ENCODE measurements around the gene UBE3C. TPM values are rescaled to one million over a fixed set of nuclear protein-coding genes. Genes with fewer than 3 reads are reported as not detected.
"Not testable (repeated sequence)": the region's sequence is repeated elsewhere in the genome, so short reads cannot be mapped to it uniquely, and the experiment has no call there.

UBE3C gene
- total RNA-seq, 1 donor from 2014 or later = 95.4 TPM

DNA sequence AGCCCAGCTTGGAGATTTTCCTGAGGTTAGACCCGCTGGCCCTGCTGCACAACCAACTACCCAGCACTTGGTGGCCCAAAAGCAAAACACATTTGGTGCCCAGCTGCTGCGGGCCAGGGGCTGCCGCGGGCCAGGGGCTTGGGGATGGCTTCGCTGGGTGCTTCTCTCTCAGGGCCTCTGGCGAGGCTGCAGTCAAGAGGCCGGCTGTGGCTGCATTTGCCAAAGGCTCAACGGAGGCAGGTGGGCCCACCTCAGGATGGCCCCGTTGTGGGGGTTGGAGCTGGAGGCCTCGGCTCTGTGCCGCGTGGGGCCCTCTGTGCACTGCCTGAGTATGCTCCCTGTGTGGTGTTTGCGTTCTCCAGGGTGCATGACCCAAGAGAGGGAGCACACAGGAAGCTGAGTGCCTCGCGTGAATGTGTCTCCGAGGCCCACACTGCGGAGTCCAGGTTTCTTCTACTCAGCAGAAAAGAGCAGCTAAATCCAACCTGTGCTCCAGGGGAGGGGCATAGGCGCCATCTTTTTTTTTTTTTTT is 17.5 kb upstream of the UBE3C start:
- DNase-seq = no peak
- Mint-ChIP-seq H3K4me3 (no peak overlapping the region), H3K27me3 (no peaks in the 10 kb centered on the region), H3K36me3 (ENCODE audit: low read depth) (no peaks in the 10 kb centered on the region), H3K4me1 (no peaks in the 10 kb centered on the region), H3K27ac (no peak overlapping the region), H3K9me3 (no peaks in the 10 kb centered on the region)
- intact Hi-C loops (cut with micrococcal nuclease) = no loop called here

DNA sequence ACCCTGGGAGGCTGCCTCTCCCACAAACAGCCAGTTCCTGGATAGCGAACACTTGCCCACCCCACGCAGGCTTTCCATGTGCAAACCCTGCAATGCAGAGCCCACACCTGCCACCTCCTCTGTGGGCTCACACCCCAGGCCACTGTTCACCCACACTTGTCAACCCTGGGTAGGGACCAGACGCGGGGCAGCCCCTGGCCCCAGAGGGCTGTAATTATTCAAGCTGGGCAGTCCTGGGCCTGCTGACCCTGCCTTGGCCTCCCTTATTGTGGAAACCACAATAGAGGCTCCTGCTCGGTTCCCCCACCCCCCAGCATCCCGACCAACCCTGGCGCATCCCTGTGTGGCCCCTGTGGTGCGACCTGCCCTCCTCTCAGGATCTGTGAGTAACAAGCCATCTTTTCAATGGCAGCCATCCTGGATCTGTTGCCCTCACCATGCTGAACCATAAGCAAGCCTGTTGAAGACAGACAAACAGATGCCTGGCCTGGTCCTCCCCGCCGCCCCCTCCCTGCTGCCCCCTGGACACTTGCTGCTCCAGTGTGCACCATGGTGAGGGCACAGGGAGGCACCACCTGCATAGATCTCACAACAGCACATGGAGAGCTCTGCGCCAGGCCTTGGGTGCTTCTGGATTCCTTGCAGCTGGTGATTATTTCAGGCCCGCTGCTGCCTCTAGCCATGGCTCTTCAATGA is 15.8 kb upstream of the UBE3C start:
- Mint-ChIP-seq H3K9me3 (no peaks in the 10 kb centered on the region), H3K27me3 (no peaks in the 10 kb centered on the region), H3K36me3 (ENCODE audit: low read depth) (no peaks in the 10 kb centered on the region), H3K27ac (no peak overlapping the region), H3K4me3 (no peak overlapping the region), H3K4me1 (no peaks in the 10 kb centered on the region)
- intact Hi-C loops (cut with micrococcal nuclease) = no loop called here
- no peak for DNase-seq

DNA sequence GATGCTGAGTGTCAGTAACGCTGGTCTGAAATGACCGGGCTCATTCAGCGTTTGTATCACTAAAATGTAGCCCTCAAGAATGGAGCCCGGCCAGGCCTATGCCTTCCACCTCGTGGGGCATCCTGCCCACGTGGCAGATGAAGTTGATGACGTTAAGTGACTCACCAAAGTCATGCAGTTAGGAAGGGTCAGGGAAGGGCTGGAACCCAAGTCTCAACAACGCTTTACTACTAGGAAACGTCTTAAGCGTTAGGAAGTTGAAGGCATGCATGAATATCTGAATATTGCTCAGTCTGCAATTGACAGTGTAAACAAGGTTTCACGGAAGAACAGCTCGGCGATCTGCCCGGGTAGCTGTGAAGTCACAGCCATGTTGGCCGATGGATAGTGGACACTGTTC is 14.0 kb upstream of the UBE3C start:
- Mint-ChIP-seq H3K4me1 (no peaks in the 10 kb centered on the region), H3K27me3 (no peaks in the 10 kb centered on the region), H3K27ac (no peak overlapping the region), H3K9me3 (no peaks in the 10 kb centered on the region), H3K36me3 (ENCODE audit: low read depth) (no peaks in the 10 kb centered on the region), H3K4me3 (no peak overlapping the region)
- DNase-seq = no peak
- intact Hi-C loops (cut with micrococcal nuclease) = no loop called here

DNA sequence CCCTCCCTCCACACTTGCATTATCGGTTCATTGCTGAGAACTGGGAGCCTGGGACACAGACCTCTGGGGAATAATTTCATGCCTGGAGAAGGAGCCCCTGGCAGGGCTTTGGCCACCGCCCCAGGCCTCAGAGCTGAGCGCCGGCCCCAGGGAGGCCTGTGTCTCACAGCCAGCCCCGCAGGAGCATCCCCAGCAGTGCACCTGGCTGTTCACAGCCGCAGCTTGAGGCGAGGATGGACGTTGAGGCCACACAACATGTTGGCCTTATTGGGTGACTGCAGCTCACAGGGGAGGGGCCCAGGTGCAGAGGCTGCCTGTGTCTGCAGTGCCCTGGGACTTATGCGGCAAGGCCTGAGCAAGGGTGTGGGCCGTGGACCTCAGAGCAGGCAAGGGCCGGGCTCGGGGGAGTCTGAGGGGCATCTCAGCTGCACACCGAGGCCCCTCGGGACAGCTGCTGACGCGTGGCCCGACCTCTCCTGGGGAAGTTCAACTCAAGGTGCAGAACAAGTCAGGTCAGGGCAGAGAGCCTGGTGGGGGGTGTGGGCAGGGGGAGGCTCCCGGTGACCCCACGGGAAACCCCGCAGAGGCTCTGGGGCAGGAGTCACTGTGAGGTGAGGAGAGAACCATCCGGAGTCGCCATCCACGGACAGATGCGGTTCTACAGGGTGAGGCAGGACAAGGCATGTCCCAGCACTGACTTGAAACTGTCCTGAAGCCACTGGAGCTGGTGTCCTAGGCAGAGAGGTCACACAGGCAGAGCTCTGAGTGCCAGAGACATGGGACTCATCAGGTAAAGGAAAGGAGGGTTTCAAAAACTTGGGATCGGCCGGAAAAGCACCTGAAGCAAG is 13.1 kb upstream of the UBE3C start:
- Mint-ChIP-seq H3K36me3 (ENCODE audit: low read depth) (no peaks in the 10 kb centered on the region), H3K27me3 (peaks cover 5% of the 10 kb centered on the region), H3K9me3 (no peaks in the 10 kb centered on the region), H3K27ac (no peak overlapping the region), H3K4me1 (no peaks in the 10 kb centered on the region), H3K4me3 (no peak overlapping the region)
- no peak for DNase-seq
- intact Hi-C loops (cut with micrococcal nuclease) = no loop called here

GRCh38 chr7:157126921-157127320 is 11.8 kb upstream of the UBE3C start:
- DNase-seq = no peak
- Mint-ChIP-seq H3K4me1 (no peaks in the 10 kb centered on the region), H3K4me3 (no peak overlapping the region), H3K27ac (no peak overlapping the region), H3K27me3 (peaks cover 8% of the 10 kb centered on the region), H3K36me3 (ENCODE audit: low read depth) (no peaks in the 10 kb centered on the region), H3K9me3 (no peaks in the 10 kb centered on the region)
- intact Hi-C loops (cut with micrococcal nuclease) = no loop called here

GRCh38 chr7:157129200-157129599 is 9.5 kb upstream of the UBE3C start:
- intact Hi-C loops (cut with micrococcal nuclease) = no loop called here
- no peak overlapping the region for H3K4me3 Mint-ChIP-seq
- DNase-seq = no peak
- H3K27ac Mint-ChIP-seq = no peak overlapping the region
- H3K27me3 Mint-ChIP-seq = peaks cover 11% of the 10 kb centered on the region
- H3K9me3 Mint-ChIP-seq = no peaks in the 10 kb centered on the region
- no peaks in the 10 kb centered on the region for H3K36me3 Mint-ChIP-seq (ENCODE audit: low read depth)
- no peaks in the 10 kb centered on the region for H3K4me1 Mint-ChIP-seq

- intact Hi-C loops (cut with micrococcal nuclease) = loop anchor here (10.0 kb wide), 3 partner anchors 355 to 1575 kb away; partner anchors contain the start of genes NCAPG2 and RBM33
- DNase-seq = no peak
Observed at GRCh38 chr7:157129907-157130460, 8.7 kb upstream of the UBE3C start.

GRCh38 chr7:157130849-157131248 is 7.9 kb upstream of the UBE3C start:
- H3K9me3 Mint-ChIP-seq; H3K36me3 Mint-ChIP-seq (ENCODE audit: low read depth); H3K4me1 Mint-ChIP-seq; H3K4me3 Mint-ChIP-seq; H3K27ac Mint-ChIP-seq; DNase-seq: not testable (repeated sequence)
- intact Hi-C loops (cut with micrococcal nuclease) = loop anchor here (10.0 kb wide), 3 partner anchors 356 to 1574 kb away; partner anchors contain the start of genes NCAPG2 and RBM33
- H3K27me3 Mint-ChIP-seq = peaks cover 11% of the 10 kb centered on the region

More at GRCh38 chr7:157129907-157130460, 8.7 kb upstream of the UBE3C start:
- H3K4me3 Mint-ChIP-seq = no peak overlapping the region
- H3K36me3 Mint-ChIP-seq (ENCODE audit: low read depth) = no peaks in the 10 kb centered on the region
- H3K27me3 Mint-ChIP-seq = peaks cover 11% of the 10 kb centered on the region
- no peaks in the 10 kb centered on the region for H3K4me1 Mint-ChIP-seq
- no peak overlapping the region for H3K27ac Mint-ChIP-seq
- H3K9me3 Mint-ChIP-seq = no peaks in the 10 kb centered on the region

GRCh38 chr7:157132796-157133195 is 5.9 kb upstream of the UBE3C start:
- H3K4me1 Mint-ChIP-seq = peaks cover 4% of the 10 kb centered on the region
- no peak overlapping the region for H3K27ac Mint-ChIP-seq
- intact Hi-C loops (cut with micrococcal nuclease) = loop anchor here (10.0 kb wide), 3 partner anchors 358 to 1572 kb away; partner anchors contain the start of genes NCAPG2 and RBM33

GRCh38 chr7:157133304-157133703 is 5.4 kb upstream of the UBE3C start:
- Mint-ChIP-seq H3K27ac (no peak overlapping the region), H3K4me3 (no peak overlapping the region), H3K9me3 (peaks cover 3% of the 10 kb centered on the region), H3K36me3 (ENCODE audit: low read depth) (no peaks in the 10 kb centered on the region), H3K27me3 (peaks cover 11% of the 10 kb centered on the region), H3K4me1 (peaks cover 6% of the 10 kb centered on the region)
- intact Hi-C loops (cut with micrococcal nuclease) = loop anchor here (10.0 kb wide), 3 partner anchors 359 to 1571 kb away; partner anchors contain the start of genes NCAPG2 and RBM33
- DNase-seq = no peak

More at GRCh38 chr7:157132796-157133195, 5.9 kb upstream of the UBE3C start:
- DNase-seq = no peak
- H3K9me3 Mint-ChIP-seq = peaks cover 3% of the 10 kb centered on the region
- no peak overlapping the region for H3K4me3 Mint-ChIP-seq
- H3K36me3 Mint-ChIP-seq (ENCODE audit: low read depth) = no peaks in the 10 kb centered on the region
- H3K27me3 Mint-ChIP-seq = peaks cover 11% of the 10 kb centered on the region

DNA sequence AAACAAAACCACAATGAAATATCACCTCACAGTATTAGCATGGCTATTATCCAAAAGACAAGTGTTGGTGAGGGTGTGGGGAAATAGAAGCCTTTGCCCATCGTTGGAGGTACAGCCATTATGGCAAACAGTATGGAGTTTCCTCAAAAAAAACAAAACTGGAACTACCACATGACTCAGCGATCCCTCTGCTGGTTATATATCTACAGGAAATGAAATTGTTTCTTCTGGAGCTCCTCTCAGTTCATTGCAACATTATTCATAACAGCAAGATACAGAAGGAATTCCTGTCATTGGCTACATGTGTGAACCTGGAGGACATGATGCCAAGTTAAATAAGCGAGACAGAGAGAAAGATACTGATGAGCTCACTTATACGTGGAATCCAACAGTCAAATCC is 2.4 kb upstream of the UBE3C start:
- H3K4me1 Mint-ChIP-seq = peaks cover 20% of the 10 kb centered on the region
- intact Hi-C loops (cut with micrococcal nuclease) = loop anchor here (10.0 kb wide), 3 partner anchors 362 to 1568 kb away; partner anchors contain the start of genes NCAPG2 and RBM33
- H3K27ac Mint-ChIP-seq = peak overlapping the region; percentile 48

GRCh38 chr7:157138101-157138423 is 664 bp upstream of the UBE3C start:
- Mint-ChIP-seq H3K9me3 (peaks cover 3% of the 10 kb centered on the region), H3K27ac (peak overlapping the region; percentile 99), H3K27me3 (no peaks in the 10 kb centered on the region), H3K4me3 (peak overlapping the region; percentile 88), H3K36me3 (ENCODE audit: low read depth) (peaks cover 28% of the 10 kb centered on the region), H3K4me1 (peaks cover 28% of the 10 kb centered on the region)
- intact Hi-C loops (cut with micrococcal nuclease) = loop anchor here (1.0 to 10.0 kb wide), 5 partner anchors 187 to 1567 kb away; partner anchors contain the start of genes LMBR1, NCAPG2 and RBM33
- no peak for DNase-seq

More for the DNA sequence above, 2.4 kb upstream of the UBE3C start:
- DNase-seq = no peak
- Mint-ChIP-seq H3K36me3 (ENCODE audit: low read depth) (peaks cover 15% of the 10 kb centered on the region), H3K4me3 (peak overlapping the region; percentile 46), H3K27me3 (peaks cover 3% of the 10 kb centered on the region), H3K9me3 (peaks cover 3% of the 10 kb centered on the region)

- Mint-ChIP-seq H3K9me3 (peaks cover 3% of the 10 kb centered on the region), H3K27me3 (no peaks in the 10 kb centered on the region), H3K27ac (peak overlapping the region; percentile 89), H3K36me3 (ENCODE audit: low read depth) (peaks cover 37% of the 10 kb centered on the region), H3K4me1 (peaks cover 35% of the 10 kb centered on the region), H3K4me3 (peak overlapping the region; percentile 88)
- peak; percentile 91 for DNase-seq
- intact Hi-C loops (cut with micrococcal nuclease) = loop anchor here (2.0 to 10.0 kb wide), 4 partner anchors 188 to 1566 kb away; partner anchors contain the start of genes NCAPG2 and RBM33
Observed at GRCh38 chr7:157139111-157139809, 534 bp downstream of the UBE3C start.

All from activated CD4-positive, alpha-beta T cell treated with anti-CD3 and anti-CD28 coated beads, Interleukin-2, amount 10 ng/mL, durations not matched to agents 24 days and 14 days (primary cell).